ENCODE data around the gene AP4M1.

DNA sequence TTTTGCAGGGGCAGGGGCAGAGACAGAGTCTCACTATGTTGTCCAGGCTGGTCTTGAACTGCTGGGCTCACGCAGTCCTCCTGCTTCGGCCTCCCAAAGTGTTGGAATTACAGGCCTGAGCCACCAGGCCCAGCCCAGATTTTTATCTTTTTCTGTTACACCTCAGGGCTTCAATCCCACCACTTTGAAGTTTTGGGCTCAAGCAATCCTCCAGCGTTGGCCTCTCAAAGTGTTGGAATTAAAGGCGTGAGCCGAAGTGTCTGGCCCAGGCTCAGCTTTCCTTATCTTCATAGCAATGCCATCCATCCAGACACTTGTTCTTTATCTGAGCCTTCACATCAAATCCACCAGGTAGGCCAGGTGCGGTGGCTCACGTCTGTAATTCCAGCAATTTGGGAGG is 13.6 kb downstream of the AP4M1 start:
- TF ChIP-seq, protein P1, sequence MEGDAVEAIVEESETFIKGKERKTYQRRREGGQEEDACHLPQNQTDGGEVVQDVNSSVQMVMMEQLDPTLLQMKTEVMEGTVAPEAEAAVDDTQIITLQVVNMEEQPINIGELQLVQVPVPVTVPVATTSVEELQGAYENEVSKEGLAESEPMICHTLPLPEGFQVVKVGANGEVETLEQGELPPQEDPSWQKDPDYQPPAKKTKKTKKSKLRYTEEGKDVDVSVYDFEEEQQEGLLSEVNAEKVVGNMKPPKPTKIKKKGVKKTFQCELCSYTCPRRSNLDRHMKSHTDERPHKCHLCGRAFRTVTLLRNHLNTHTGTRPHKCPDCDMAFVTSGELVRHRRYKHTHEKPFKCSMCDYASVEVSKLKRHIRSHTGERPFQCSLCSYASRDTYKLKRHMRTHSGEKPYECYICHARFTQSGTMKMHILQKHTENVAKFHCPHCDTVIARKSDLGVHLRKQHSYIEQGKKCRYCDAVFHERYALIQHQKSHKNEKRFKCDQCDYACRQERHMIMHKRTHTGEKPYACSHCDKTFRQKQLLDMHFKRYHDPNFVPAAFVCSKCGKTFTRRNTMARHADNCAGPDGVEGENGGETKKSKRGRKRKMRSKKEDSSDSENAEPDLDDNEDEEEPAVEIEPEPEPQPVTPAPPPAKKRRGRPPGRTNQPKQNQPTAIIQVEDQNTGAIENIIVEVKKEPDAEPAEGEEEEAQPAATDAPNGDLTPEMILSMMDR (IDR thresholded peaks at IDR 0.05), result no peak
- TF ChIP-seq POLR2A (IDR thresholded peaks at IDR 0.05), result no peak
